GM19397 (cell line): ENCODE data around the gene KCNQ1OT1.
A peak's percentile ranks its signal among the peaks of the same experiment; 100 is the strongest.

Source experiments
- ATAC-seq: cut with Tn5 transposase; IDR thresholded peaks from one replicate; pipeline ENCODE4 v1.9.1; 2021; ENCODE audit warnings: mild to moderate bottlenecking, moderate library complexity; ENCODE audit not compliant: unreplicated experiment

Gene KCNQ1OT1

GRCh38 chr11:2704356-2704755, 4.6 kb upstream of the KCNQ1OT1 start:
- no peak for ATAC-seq

- ATAC-seq, result no peak
These were observed 3.8 kb upstream of the KCNQ1OT1 start for GRCh38 chr11:2703363-2704141.

- no peak for ATAC-seq
These were observed 3.1 kb upstream of the KCNQ1OT1 start for GRCh38 chr11:2702771-2703362.

GRCh38 chr11:2701898-2702434, 2.2 kb upstream of the KCNQ1OT1 start:
- no peak for ATAC-seq

GRCh38 chr11:2701230-2701629, 1.4 kb upstream of the KCNQ1OT1 start:
- ATAC-seq, result no peak

- no peak for ATAC-seq
These were observed 819 bp upstream of the KCNQ1OT1 start for GRCh38 chr11:2700415-2701211.

- ATAC-seq, result peak; percentile 3
These were observed 636 bp downstream of the KCNQ1OT1 start for GRCh38 chr11:2699185-2699530.

GRCh38 chr11:2698386-2699184, 1.2 kb downstream of the KCNQ1OT1 start:
- no peak for ATAC-seq

- no peak for ATAC-seq
These were observed 1.9 kb downstream of the KCNQ1OT1 start for GRCh38 chr11:2697866-2698265.

GRCh38 chr11:2696455-2696854, 3.3 kb downstream of the KCNQ1OT1 start:
- ATAC-seq, result no peak

GRCh38 chr11:2694995-2695939, 4.5 kb downstream of the KCNQ1OT1 start:
- no peak for ATAC-seq

GRCh38 chr11:2694495-2694894, 5.3 kb downstream of the KCNQ1OT1 start:
- no peak for ATAC-seq

GRCh38 chr11:2693271-2694261, 6.2 kb downstream of the KCNQ1OT1 start:
- ATAC-seq, result no peak

- ATAC-seq, result no peak
These were observed 7.6 kb downstream of the KCNQ1OT1 start for GRCh38 chr11:2691991-2692875.

- ATAC-seq, result no peak
These were observed 8.4 kb downstream of the KCNQ1OT1 start for GRCh38 chr11:2691355-2691761.

GRCh38 chr11:2690596-2691354, 9.0 kb downstream of the KCNQ1OT1 start:
- ATAC-seq, result no peak
